ENCODE data around the gene RUNX1.

Gene RUNX1

GRCh38 chr21:34788879-34789278 is 260.2 kb downstream of the RUNX1 start:
- no peak for DNase-seq (ENCODE audit: low read depth in 3 of 3)

- DNase-seq (ENCODE audit: low read depth in 3 of 3) = no peak
Measured at GRCh38 chr21:34783815-34784214, 265.3 kb downstream of the RUNX1 start.

- no peak for DNase-seq (ENCODE audit: low read depth in 3 of 3)
Measured at GRCh38 chr21:34782506-34783360, 266.4 kb downstream of the RUNX1 start.

GRCh38 chr21:34781526-34781925 is 267.6 kb downstream of the RUNX1 start:
- no peak for DNase-seq (ENCODE audit: low read depth in 3 of 3)

- DNase-seq (ENCODE audit: low read depth in 3 of 3) = no peak
Measured at GRCh38 chr21:34779860-34780259, 269.2 kb downstream of the RUNX1 start.

GRCh38 chr21:34775793-34776192 is 273.3 kb downstream of the RUNX1 start:
- no peak for DNase-seq (ENCODE audit: low read depth in 3 of 3)

- DNase-seq (ENCODE audit: low read depth in 3 of 3) = no peak
Measured at GRCh38 chr21:34774750-34775149, 274.4 kb downstream of the RUNX1 start.

GRCh38 chr21:34771512-34772028 is 277.5 kb downstream of the RUNX1 start:
- no peak for DNase-seq (ENCODE audit: low read depth in 3 of 3)

- no peak for DNase-seq (ENCODE audit: low read depth in 3 of 3)
Measured at GRCh38 chr21:34770576-34770975, 278.5 kb downstream of the RUNX1 start.

- no peak for DNase-seq (ENCODE audit: low read depth in 3 of 3)
Measured at GRCh38 chr21:34768326-34768725, 280.8 kb downstream of the RUNX1 start.

- no peak for DNase-seq (ENCODE audit: low read depth in 3 of 3)
Measured at GRCh38 chr21:34766862-34767261, 282.2 kb downstream of the RUNX1 start.

- no peak for DNase-seq (ENCODE audit: low read depth in 3 of 3)
Measured at GRCh38 chr21:34765619-34766018, 283.5 kb downstream of the RUNX1 start.

- no peak for DNase-seq (ENCODE audit: low read depth in 3 of 3)
Measured at GRCh38 chr21:34764715-34765284, 284.3 kb downstream of the RUNX1 start.

- no peak for DNase-seq (ENCODE audit: low read depth in 3 of 3)
Measured at GRCh38 chr21:34762786-34763185, 286.3 kb downstream of the RUNX1 start.

GRCh38 chr21:34761758-34762330 is 287.3 kb downstream of the RUNX1 start:
- no peak for DNase-seq (ENCODE audit: low read depth in 3 of 3)

- no peak for DNase-seq (ENCODE audit: low read depth in 3 of 3)
Measured at GRCh38 chr21:34754690-34755647, 294.1 kb downstream of the RUNX1 start.

GRCh38 chr21:34748862-34749261 is 300.2 kb downstream of the RUNX1 start:
- DNase-seq (ENCODE audit: low read depth in 3 of 3) = no peak

GRCh38 chr21:34745557-34746255 is 303.4 kb downstream of the RUNX1 start:
- peak in 2 of 3 experiments; percentile 10 to 43 for DNase-seq (ENCODE audit: low read depth in 3 of 3)

- no peak for DNase-seq (ENCODE audit: low read depth in 3 of 3)
Measured at GRCh38 chr21:34744801-34745200, 304.3 kb downstream of the RUNX1 start.

GRCh38 chr21:34743831-34744230 is 305.3 kb downstream of the RUNX1 start:
- no peak for DNase-seq (ENCODE audit: low read depth in 3 of 3)

GRCh38 chr21:34743285-34743684 is 305.8 kb downstream of the RUNX1 start:
- DNase-seq (ENCODE audit: low read depth in 3 of 3) = no peak

Data from stimulated activated CD4-positive, alpha-beta T cell treated with anti-CD3 and anti-CD28 coated beads, TNF-alpha, amount 100 ng/mL, for 4 hours (primary cell).